ACHN (cell line): ENCODE measurements around the gene BAD.
"Not testable (repeated sequence)": the region's sequence is repeated elsewhere in the genome, so short reads cannot be mapped to it uniquely, and the experiment has no call there.

Experiments
- DNase-seq: peaks from one replicate; pipeline ENCODE4 v3.0.0-alpha.2; 2015
- in situ Hi-C: cut with HindIII; loops from 2 replicates; pipeline ENCODE4 v1.10.0; 2017; ENCODE audit warnings: low sequenced_read_pairs, low pct_ligation_motif_present, low pct_unique_long_range_greater_than_20kb

Gene BAD

GRCh38 chr11:64316672-64317324 is 32.3 kb upstream of the BAD start:
- in situ Hi-C loops = no loop called here
- DNase-seq = peak; percentile 51

DNA sequence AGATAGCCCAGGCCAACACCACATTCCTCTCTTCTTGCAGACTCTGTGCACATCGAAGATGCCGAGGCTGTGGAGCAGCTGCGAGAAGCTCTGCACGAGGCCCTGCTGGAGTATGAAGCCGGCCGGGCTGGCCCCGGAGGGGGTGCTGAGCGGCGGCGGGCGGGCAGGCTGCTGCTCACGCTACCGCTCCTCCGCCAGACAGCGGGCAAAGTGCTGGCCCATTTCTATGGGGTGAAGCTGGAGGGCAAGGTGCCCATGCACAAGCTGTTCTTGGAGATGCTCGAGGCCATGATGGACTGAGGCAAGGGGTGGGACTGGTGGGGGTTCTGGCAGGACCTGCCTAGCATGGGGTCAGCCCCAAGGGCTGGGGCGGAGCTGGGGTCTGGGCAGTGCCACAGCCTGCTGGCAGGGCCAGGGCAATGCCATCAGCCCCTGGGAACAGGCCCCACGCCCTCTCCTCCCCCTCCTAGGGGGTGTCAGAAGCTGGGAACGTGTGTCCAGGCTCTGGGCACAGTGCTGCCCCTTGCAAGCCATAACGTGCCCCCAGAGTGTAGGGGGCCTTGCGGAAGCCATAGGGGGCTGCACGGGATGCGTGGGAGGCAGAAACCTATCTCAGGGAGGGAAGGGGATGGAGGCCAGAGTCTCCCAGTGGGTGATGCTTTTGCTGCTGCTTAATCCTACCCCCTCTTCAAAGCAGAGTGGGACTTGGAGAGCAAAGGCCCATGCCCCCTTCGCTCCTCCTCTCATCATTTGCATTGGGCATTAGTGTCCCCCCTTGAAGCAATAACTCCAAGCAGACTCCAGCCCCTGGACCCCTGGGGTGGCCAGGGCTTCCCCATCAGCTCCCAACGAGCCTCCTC is 31.4 kb upstream of the BAD start:
- DNase-seq, in situ Hi-C loops: not testable (repeated sequence)

- no peak for DNase-seq
- in situ Hi-C loops = no loop called here
Measured at GRCh38 chr11:64314805-64315561, 30.5 kb upstream of the BAD start.

GRCh38 chr11:64314146-64314804 is 29.8 kb upstream of the BAD start:
- no peak for DNase-seq
- in situ Hi-C loops = no loop called here

DNA sequence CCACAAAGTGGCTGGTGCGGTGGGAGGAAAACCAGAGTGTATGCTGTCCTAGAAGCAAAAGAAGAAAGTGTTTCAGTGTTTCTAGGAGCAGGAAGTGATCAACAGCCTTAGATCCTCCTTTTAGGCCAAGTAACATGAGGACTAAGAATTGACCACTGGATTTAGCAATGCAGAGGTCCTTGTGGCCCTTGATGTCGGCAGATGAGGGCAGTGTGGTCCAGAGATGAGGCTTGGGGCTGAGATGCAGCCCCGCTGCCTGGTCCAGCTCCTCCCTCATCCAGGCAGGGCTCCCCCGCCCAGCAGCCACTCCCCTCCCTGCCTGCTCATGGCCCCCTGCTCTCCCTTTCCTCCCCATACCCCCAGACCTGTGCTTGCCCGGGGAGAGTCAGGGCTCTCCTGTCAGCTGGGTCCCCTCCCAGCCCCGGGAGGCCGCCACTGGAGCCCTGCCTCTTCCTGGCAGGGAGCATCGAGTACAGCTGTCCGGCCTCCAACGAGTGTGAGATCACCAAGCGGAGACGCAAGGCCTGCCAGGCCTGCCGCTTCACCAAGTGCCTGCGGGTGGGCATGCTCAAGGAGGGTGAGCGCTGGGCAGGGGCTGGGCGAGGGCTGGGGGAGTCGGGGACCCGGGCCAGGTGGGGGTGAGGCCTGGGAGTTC is 29.2 kb upstream of the BAD start:
- in situ Hi-C loops = no loop called here

GRCh38 chr11:64312947-64313346 is 28.5 kb upstream of the BAD start:
- no peak for DNase-seq

More for the DNA sequence above, 29.2 kb upstream of the BAD start:
- DNase-seq = no peak

GRCh38 chr11:64307795-64308194 is 23.3 kb upstream of the BAD start:
- in situ Hi-C loops, DNase-seq: not testable (repeated sequence)

More at GRCh38 chr11:64312947-64313346, 28.5 kb upstream of the BAD start:
- in situ Hi-C loops = no loop called here

DNA sequence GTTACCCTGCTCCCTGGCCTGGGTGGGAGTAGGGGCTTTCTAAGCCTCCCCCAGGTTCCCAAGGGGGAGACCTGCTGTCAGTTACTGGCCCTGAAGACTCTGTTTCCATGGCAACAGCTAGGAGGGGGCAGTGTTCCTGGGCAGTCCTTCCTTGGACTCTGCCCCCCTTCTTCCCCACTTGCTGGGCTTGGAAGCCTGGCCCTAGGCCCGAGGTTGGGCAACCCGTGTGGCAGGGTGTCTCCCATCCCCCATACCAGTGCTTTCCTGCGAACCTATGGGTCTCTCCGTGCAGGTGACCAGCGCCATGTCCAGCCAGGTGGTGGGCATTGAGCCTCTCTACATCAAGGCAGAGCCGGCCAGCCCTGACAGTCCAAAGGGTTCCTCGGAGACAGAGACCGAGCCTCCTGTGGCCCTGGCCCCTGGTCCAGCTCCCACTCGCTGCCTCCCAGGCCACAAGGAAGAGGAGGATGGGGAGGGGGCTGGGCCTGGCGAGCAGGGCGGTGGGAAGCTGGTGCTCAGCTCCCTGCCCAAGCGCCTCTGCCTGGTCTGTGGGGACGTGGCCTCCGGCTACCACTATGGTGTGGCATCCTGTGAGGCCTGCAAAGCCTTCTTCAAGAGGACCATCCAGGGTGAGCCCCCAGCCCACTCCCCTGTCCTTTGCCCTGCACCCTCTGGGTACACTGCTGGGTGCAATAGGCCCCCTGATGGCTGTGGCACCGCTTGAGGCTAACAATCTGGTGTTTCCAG is 22.6 kb upstream of the BAD start:
- peak; percentile 5 for DNase-seq
- in situ Hi-C loops = no loop called here

- in situ Hi-C loops = no loop called here
- no peak for DNase-seq
Measured at GRCh38 chr11:64306563-64306875, 22.1 kb upstream of the BAD start.

- in situ Hi-C loops = no loop called here
- DNase-seq = peak; percentile 53
Measured at GRCh38 chr11:64305691-64306562, 21.5 kb upstream of the BAD start.

DNA sequence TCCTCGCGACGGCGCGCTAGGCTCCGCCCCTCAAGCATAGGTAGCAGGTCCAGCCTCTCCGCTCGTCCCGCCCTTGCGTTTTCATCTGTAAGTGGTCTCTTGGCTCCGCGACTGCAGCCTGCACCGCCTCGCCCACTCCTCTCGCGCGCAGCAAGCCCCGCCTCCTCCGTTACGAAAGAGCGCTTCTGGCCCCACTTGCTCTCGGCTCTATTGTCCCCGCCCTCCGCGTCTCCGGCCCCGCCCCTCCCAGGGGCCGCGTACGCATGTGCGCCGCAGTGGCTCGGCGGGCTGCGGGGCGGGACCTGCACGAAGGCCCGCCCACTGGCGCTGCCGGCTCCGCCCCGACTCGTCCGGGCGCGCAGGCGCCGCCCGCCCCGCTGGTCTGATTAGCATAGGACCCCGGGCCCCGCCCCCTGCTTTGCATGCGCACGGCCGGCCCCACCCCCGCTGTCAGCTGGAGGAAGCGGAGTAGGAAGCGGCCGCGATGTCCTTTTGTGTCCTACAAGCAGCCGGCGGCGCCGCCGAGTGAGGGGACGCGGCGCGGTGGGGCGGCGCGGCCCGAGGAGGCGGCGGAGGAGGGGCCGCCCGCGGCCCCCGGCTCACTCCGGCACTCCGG is 20.7 kb upstream of the BAD start, which contains the start of gene ESRRA:
Gene ESRRA (plus strand): TSS at position 450 of the 616 bp plus-strand sequence. CDS start 1,656 bp downstream, outside the sequence.
- in situ Hi-C loops = no loop called here
- DNase-seq = peak; percentile 96

- in situ Hi-C loops = no loop called here
- peak; percentile 91 for DNase-seq
Measured at GRCh38 chr11:64304316-64305072, 20.0 kb upstream of the BAD start.

GRCh38 chr11:64304032-64304315 is 19.5 kb upstream of the BAD start:
- DNase-seq = no peak
- in situ Hi-C loops = no loop called here

DNA sequence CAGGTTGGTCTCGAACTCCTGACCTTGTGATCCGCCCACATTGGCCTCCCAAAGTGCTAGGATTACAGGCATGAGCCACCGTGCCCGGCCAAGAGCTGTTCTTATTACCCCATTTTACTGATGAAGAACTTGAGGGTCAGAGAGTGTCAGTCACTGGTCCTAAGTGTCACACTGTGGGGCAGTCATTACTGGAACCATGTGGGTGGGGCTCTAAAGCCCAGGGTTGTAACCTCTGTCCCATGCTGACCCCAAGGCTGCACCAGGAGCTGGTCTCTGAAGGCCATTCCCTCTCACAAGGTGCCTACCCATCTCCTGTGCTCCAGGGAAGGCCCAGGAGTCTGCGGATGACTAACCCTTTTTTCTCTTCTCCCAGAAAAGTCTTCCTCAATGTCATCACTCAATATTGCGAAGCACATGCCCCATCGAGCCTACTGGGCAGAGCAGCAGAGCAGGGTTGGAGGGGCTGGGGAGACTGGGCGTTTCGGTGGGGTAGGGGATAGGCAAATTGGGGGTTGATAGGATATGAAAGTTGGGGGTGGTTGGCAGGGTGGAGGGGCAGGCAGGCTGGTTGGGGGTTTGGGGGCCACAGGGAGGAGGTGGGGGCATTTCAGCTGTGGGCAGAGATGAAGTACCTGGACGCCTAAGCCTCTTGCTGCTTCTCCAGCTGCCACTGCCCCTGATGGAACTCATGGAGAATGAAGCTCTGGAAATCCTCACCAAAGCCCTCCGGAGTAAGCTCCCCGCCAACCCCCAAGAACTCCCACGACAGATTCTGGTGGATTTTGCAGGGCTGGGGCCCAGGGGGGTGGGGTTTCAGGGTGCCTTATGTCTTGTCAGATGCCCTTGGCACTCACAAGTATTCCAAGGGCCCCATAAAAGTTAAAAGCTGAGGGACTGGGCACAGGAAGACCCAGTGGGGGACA is 18.9 kb upstream of the BAD start:
- no peak for DNase-seq

More for the DNA sequence above, 18.9 kb upstream of the BAD start:
- in situ Hi-C loops = no loop called here
